Trophoblast cell (in vitro differentiated cells and primary cell): ENCODE data around the gene PCDHGA3. TPM values are rescaled to one million over a fixed set of nuclear protein-coding genes. Genes with fewer than 3 reads are reported as not detected.

Experiments used
- DNase-seq, 2 donors: peaks; one replicate each; pipeline ENCODE4 v3.0.0-alpha.2; 2016
- H2AFZ ChIP-seq: 2 replicates; pipeline ENCODE4 v1.6.1; 2013; ENCODE audit warnings: low read length, moderate library complexity, mild to moderate bottlenecking; ENCODE audit not compliant: insufficient read depth, poor library complexity
- H2AK5ac ChIP-seq: 2 replicates; pipeline ENCODE4 v1.6.1; 2013; ENCODE audit warnings: mild to moderate bottlenecking, low read length
- H2BK120ac ChIP-seq: 2 replicates; pipeline ENCODE4 v1.6.1; 2013; ENCODE audit warnings: low read length, mild to moderate bottlenecking, moderate library complexity; ENCODE audit not compliant: insufficient read depth, poor library complexity
- H2BK12ac ChIP-seq: 2 replicates; pipeline ENCODE4 v1.6.1; 2013; ENCODE audit warnings: mild to moderate bottlenecking, low read length, moderate library complexity
- H2BK5ac ChIP-seq: 2 replicates; pipeline ENCODE4 v1.6.1; 2013; ENCODE audit warnings: low read length, low read depth, moderate library complexity, mild to moderate bottlenecking; ENCODE audit not compliant: poor library complexity
- H3K14ac ChIP-seq: 2 replicates; pipeline ENCODE4 v1.6.1; 2013; ENCODE audit warnings: mild to moderate bottlenecking, low read length
- H3K18ac ChIP-seq: 2 replicates; pipeline ENCODE4 v1.6.1; 2013; ENCODE audit warnings: mild to moderate bottlenecking, low read length
- H3K23ac ChIP-seq: 2 replicates; pipeline ENCODE4 v1.6.1; 2013; ENCODE audit warnings: low read length
- H3K27ac ChIP-seq: 2 replicates; pipeline ENCODE4 v1.5.1; 2013; ENCODE audit warnings: low read depth, mild to moderate bottlenecking, inconsistent platforms, low read length, moderate library complexity
- H3K27me3 ChIP-seq: 2 replicates; pipeline ENCODE4 v1.6.1; 2013; ENCODE audit warnings: inconsistent platforms, mild to moderate bottlenecking, low read length, moderate library complexity; ENCODE audit not compliant: insufficient read depth
- H3K36me3 ChIP-seq, 2 experiments: 1 replicate in 1 of 2; 2 replicates in 1 of 2; pipeline ENCODE4 v1.6.1; 2013; ENCODE audit warnings: low read length in 2 of 2, mild to moderate bottlenecking in 2 of 2, moderate library complexity in 1 of 2; ENCODE audit not compliant: insufficient read depth in 2 of 2, control insufficient read depth in 1 of 2
- H3K4ac ChIP-seq: 2 replicates; pipeline ENCODE4 v1.6.1; 2013; ENCODE audit warnings: low read depth, mild to moderate bottlenecking, low read length, moderate library complexity
- H3K4me1 ChIP-seq, 2 experiments: 1 replicate in 1 of 2; 2 replicates in 1 of 2; pipeline ENCODE4 v1.6.1; 2013; ENCODE audit warnings: low read length in 2 of 2, mild to moderate bottlenecking in 2 of 2, moderate library complexity in 1 of 2; ENCODE audit not compliant: insufficient read depth in 2 of 2, control insufficient read depth in 1 of 2
- H3K4me2 ChIP-seq: 2 replicates; pipeline ENCODE4 v1.6.1; 2013; ENCODE audit warnings: inconsistent platforms, mild to moderate bottlenecking, low read length, moderate library complexity
- H3K4me3 ChIP-seq: 2 replicates; pipeline ENCODE4 v1.5.1; 2013; ENCODE audit warnings: mild to moderate bottlenecking, low read depth, low read length, inconsistent platforms
- H3K79me1 ChIP-seq: one replicate; pipeline ENCODE4 v1.6.1; 2013; ENCODE audit warnings: low read length
- H3K79me2 ChIP-seq: 2 replicates; pipeline ENCODE4 v1.6.1; 2013; ENCODE audit warnings: low read length, mild to moderate bottlenecking; ENCODE audit not compliant: control insufficient read depth, insufficient read depth, poor library complexity
- H3K9ac ChIP-seq: 2 replicates; pipeline ENCODE4 v1.6.1; 2013; ENCODE audit warnings: mild to moderate bottlenecking, low read length
- H3K9me3 ChIP-seq: 2 replicates; pipeline ENCODE4 v1.6.1; 2013; ENCODE audit warnings: low read depth, mild to moderate bottlenecking, control low read depth, inconsistent platforms, low read length; ENCODE audit not compliant: insufficient read depth
- H4K12ac ChIP-seq: 2 replicates; pipeline ENCODE4 v1.6.1; 2013; ENCODE audit warnings: low read depth, mild to moderate bottlenecking, low read length, moderate library complexity
- H4K8ac ChIP-seq: 2 replicates; pipeline ENCODE4 v1.6.1; 2013; ENCODE audit warnings: low read depth, mild to moderate bottlenecking, low read length, moderate library complexity
- H4K91ac ChIP-seq: one replicate; pipeline ENCODE4 v1.6.1; 2013; ENCODE audit warnings: low read depth, mild to moderate bottlenecking, low read length, moderate library complexity
- WGBS: extraction: QIAGEN DNeasy Blood & Tissue Kit; methylation state at CpG from one replicate; pipeline ENCODE4 v1.1.7; 2013; ENCODE audit warnings: missing lambda C conversion rate; ENCODE audit not compliant: insufficient read length, insufficient coverage; ENCODE audit errors: extremely low coverage; 5-methylcytosine and 5-hydroxymethylcytosine counted together
- polyA plus RNA-seq: library from polyadenylated mRNA; stranded (reverse); fragments of 200-250 nt; gene quantifications from 2 replicates; pipeline ENCODE4 v1.2.3, GENCODE V29; 2013

The PCDHGA3 gene
- 0.07 and 0.14 TPM in 2 replicates for polyA plus RNA-seq

DNA sequence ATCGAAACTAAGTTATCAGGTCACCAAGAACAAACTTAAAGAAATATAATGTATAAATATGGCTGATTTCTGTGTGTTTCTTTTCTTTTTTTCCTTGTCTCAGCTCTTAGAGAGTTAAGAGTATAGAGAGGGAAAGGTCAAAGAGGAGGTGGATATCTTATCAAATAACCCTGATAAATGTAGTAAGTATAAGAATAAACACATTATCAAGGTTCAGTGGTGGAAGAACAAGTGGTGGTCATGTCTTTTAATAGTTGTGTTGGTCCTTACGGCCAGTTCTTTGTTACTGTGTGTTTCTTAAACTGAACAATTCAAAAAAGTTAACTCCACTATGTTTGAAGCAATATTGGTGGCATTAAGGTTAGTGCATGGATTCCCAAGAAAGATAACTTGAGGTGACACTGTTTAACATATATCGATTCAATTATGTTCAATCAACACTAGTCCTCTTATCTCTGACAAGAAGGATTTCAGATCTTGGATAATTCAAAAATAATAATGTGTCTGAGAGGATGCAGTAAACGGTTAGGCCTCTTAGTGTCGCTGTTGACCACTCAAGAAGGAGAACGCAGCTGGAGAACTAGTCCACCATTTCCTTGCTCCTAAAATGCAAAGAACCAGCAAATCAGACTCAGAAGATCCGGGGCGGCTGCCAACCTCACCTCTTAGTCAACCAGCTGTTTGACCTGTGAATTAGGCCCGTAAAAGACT is at the start of gene PCDHGA3:
PCDHGA3 (plus strand) TSS at position 588 of the 711 bp plus-strand sequence. CDS start 205 bp downstream, outside the sequence.
- no peaks in the 10 kb centered on the region for H3K79me1 ChIP-seq
- no peaks in the 10 kb centered on the region for H3K27me3 ChIP-seq
- H3K18ac ChIP-seq: no peak within 1 kb of the TSS
- no peak within 1 kb of the TSS for H2BK5ac ChIP-seq
- H3K79me2 ChIP-seq: no peaks in the 10 kb centered on the region
- no peak within 1 kb of the TSS for H3K4me2 ChIP-seq
- no peak within 1 kb of the TSS for H4K8ac ChIP-seq
- H2AK5ac ChIP-seq: no peak within 1 kb of the TSS
- H3K23ac ChIP-seq: no peak within 1 kb of the TSS
- no peaks in the 10 kb centered on the region for H3K36me3 ChIP-seq
- H2BK120ac ChIP-seq: no peak within 1 kb of the TSS
- DNase-seq: peak in 1 of 2 donors; percentile 49
- no peak within 1 kb of the TSS for H3K14ac ChIP-seq
- no peak within 1 kb of the TSS for H3K9ac ChIP-seq
- no peak within 1 kb of the TSS for H2BK12ac ChIP-seq
- no CpG with 5 or more reads among the region's 9 CpGs for WGBS
- H3K27ac ChIP-seq: no peak within 1 kb of the TSS
- no peak within 1 kb of the TSS for H4K91ac ChIP-seq
- no peak within 1 kb of the TSS for H3K4ac ChIP-seq
- no peaks in the 10 kb centered on the region for H3K4me1 ChIP-seq
- no peak within 1 kb of the TSS for H4K12ac ChIP-seq
- H2AFZ ChIP-seq: no peak within 1 kb of the TSS
- H3K9me3 ChIP-seq: peaks cover 25% of the 10 kb centered on the region
- H3K4me3 ChIP-seq: no peak within 1 kb of the TSS

DNA sequence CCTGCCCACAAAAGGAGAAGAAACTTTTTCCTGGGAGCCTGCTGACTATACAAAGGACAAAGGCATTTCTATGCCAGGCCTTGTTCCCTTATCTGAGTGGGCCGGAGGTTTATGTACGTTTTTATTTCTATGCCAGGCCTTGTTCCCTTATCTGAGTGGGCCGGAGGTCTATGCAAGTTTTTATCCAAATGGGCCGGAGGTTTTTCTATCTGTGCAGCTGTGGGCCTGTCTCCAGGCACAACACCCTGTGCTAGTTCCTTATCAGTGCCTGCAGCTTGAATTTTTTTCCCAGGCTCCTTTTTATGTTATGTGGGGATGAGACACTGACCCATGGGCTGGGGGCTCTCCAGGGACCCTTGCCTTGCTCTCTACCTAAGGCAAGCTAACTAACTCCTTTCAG is 45.3 kb upstream of the PCDHGA3 start:
- Histone ChIP-seq H3K4ac (no peak overlapping the region), H2AFZ (no peak overlapping the region), H2BK120ac (no peak overlapping the region), H4K8ac (no peak overlapping the region), H4K91ac (no peak overlapping the region), H3K36me3 (no peaks in the 10 kb centered on the region), H3K4me1 (peaks cover 0 to 1% of the 10 kb centered on the region in 2 experiments), H3K18ac (no peak overlapping the region), H3K79me2 (no peaks in the 10 kb centered on the region), H3K4me2 (no peak overlapping the region), H3K14ac (no peak overlapping the region), H3K23ac (no peak overlapping the region), H2BK5ac (no peak overlapping the region), H2AK5ac (no peak overlapping the region), H3K79me1 (no peaks in the 10 kb centered on the region), H3K27me3 (no peaks in the 10 kb centered on the region), H3K9me3 (peaks cover 8% of the 10 kb centered on the region), H3K4me3 (no peak overlapping the region), H3K27ac (no peak overlapping the region), H2BK12ac (no peak overlapping the region), H4K12ac (no peak overlapping the region), H3K9ac (no peak overlapping the region)
- no CpG with 5 or more reads among the region's 4 CpGs for WGBS
- DNase-seq: no peak

DNA sequence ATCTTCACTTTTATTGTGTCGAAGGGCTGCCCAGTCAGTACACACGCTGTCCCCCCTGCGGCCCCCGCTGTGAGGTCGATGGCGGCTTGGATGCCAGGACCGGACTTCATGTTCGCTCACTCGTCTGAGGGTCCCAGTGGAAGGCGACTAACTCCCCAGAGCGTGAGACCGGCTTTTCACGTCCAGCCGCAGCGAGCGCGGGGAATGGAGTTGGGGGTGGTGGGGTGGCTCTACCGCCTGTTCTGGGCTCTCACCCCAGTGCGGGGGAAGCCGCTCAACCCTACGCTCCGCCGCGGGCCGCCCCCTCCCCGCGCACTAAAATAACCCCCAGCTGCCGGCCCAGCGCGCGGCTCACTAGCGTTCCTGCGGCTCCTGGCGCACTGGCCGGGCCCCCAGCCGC is 39.9 kb upstream of the PCDHGA3 start, which contains the start of gene SLC25A2:
SLC25A2 (minus strand) TSS at position 294 of the 400 bp plus-strand sequence; CDS start at position 110, 184 bp downstream.
- Histone ChIP-seq H3K79me1 (no peaks in the 10 kb centered on the region), H2BK12ac (no peak within 1 kb of the TSS), H3K9me3 (peaks cover 13% of the 10 kb centered on the region), H3K4me1 (no peaks in the 10 kb centered on the region), H2AFZ (no peak within 1 kb of the TSS), H4K8ac (no peak within 1 kb of the TSS), H2BK5ac (no peak within 1 kb of the TSS), H3K79me2 (no peaks in the 10 kb centered on the region), H3K36me3 (peaks cover 0 to 3% of the 10 kb centered on the region in 2 experiments), H3K27me3 (no peaks in the 10 kb centered on the region), H4K91ac (no peak within 1 kb of the TSS), H3K18ac (no peak within 1 kb of the TSS), H3K9ac (no peak within 1 kb of the TSS), H3K4me3 (no peak within 1 kb of the TSS), H2AK5ac (no peak within 1 kb of the TSS), H4K12ac (no peak within 1 kb of the TSS), H3K27ac (no peak within 1 kb of the TSS), H3K14ac (no peak within 1 kb of the TSS), H3K23ac (no peak within 1 kb of the TSS), H3K4ac (no peak within 1 kb of the TSS), H2BK120ac (no peak within 1 kb of the TSS), H3K4me2 (no peak within 1 kb of the TSS)
- DNase-seq: no peak
- WGBS: no CpG with 5 or more reads among the region's 36 CpGs

DNA sequence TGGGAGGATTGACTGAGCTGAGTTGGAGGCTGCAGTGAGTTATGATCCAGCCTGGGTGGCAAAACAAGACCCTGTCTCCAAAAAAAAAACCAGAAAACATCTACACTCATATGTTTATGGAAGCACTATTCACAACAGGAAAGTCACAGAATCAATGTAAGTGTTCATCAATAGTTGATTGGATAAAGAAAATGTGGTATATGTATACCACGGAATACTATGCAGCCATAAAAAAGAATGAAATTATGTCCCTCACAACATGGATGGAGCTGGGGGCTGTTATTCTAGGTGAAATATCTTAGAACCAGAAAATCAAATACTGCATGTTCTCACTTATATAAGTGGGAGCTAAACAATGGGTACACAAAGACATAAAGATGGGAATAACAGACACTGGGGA is 37.0 kb upstream of the PCDHGA3 start:
- no peaks in the 10 kb centered on the region for H3K27me3 ChIP-seq
- no peak overlapping the region for H3K14ac ChIP-seq
- no peak overlapping the region for H2AK5ac ChIP-seq
- peaks cover 9% of the 10 kb centered on the region for H3K9me3 ChIP-seq
- peaks cover 0 to 3% of the 10 kb centered on the region in 2 experiments for H3K36me3 ChIP-seq
- no peak overlapping the region for H3K4me2 ChIP-seq
- WGBS: no CpG with 5 or more reads among the region's 1 CpG
- H4K91ac ChIP-seq: no peak overlapping the region
- no peak overlapping the region for H4K8ac ChIP-seq
- H2BK5ac ChIP-seq: no peak overlapping the region
- H3K4me3 ChIP-seq: no peak overlapping the region
- H3K27ac ChIP-seq: no peak overlapping the region
- H2BK12ac ChIP-seq: no peak overlapping the region
- H4K12ac ChIP-seq: no peak overlapping the region
- H2BK120ac ChIP-seq: no peak overlapping the region
- H3K9ac ChIP-seq: no peak overlapping the region
- no peaks in the 10 kb centered on the region for H3K79me2 ChIP-seq
- H3K18ac ChIP-seq: no peak overlapping the region
- H3K4me1 ChIP-seq: no peaks in the 10 kb centered on the region
- no peaks in the 10 kb centered on the region for H3K79me1 ChIP-seq
- H3K23ac ChIP-seq: no peak overlapping the region
- H3K4ac ChIP-seq: no peak overlapping the region
- no peak overlapping the region for H2AFZ ChIP-seq
- no peak for DNase-seq
